Measurements from ENCODE around the gene CDK14.
"Not testable (repeated sequence)": the region's sequence is repeated elsewhere in the genome, so short reads cannot be mapped to it uniquely, and the experiment has no call there.

CDK14 gene

DNA sequence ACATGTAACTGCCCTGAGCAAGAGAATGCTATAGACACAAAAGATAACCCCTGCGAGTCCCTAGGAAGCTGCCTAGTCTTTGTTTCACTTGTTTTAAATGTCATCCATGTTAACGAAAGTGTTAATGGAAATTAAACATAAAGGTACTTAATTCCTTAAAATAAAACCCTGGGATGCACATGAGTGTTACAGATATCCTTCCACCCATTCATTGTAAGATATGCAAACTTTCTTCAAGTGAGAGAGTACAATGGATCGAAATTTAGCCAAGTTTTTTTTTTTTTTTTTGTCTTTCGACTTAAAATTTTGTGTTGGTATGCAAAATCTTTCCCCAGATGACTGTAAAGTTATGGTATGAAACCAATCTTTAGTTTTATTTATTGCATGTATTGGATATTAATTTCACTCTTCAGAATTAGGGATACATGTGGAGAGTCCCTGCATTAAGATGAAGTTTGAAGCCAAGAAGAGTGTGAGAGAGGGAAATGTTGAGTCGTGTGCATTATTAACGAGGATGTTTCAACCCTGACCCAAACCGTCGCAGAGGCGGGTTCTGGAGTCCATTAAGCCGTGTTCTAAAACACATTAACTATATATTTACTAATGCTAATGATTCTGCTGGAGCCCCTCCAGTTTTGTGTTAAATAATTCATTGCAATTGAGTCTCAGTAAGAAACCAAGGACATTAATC lies 1.6 kb downstream of the CDK14 start:
- FAIRE-seq: no peak

DNA sequence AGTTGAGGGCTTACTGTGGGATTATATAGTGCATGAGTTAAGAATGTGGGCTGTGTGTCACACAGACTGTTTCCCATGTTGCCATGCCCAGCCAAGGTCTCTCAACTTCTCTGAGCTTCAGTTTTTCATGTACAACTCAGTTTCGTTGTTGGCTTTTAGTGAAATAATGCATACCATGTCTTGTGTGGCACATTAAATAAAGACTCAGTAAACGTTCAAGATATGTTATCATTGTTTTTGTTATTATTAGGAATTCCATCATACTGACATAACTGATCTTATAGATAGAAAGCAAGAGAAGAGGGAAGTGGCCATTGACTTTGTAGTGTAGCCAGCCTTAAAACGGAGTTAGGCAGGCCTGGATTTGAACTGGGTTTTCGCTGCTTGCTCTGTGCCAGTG lies 2.9 kb downstream of the CDK14 start:
- FAIRE-seq: no peak

DNA sequence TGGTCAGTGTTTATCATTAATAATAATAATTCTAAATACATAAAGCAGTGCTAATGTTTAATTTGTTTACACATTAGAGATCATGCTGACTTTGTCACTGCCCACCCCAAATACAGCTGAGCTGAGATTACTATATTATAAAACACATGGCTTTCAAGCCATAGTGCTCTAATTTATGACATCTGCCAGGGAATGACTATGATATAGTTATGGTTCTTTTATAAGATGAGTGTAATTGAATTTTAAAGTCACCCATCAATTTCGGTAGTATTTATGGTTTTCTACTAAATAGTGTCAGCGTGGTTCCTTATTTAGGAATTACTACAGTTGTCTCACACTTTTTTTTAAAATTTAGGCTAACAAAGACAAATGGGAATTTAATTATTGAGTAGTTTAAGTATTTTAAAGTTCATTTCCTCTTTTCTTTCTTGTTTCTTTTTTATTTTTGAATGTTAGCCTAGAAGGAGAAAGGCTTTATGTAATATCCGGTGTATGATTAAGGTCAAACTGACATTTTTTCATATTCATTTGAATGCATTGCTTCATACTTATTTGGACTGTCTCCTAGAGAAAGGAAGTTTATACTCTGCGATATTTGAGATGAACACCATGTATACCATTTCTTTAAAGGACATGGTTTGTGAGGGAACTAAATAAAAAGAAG lies 3.9 kb downstream of the CDK14 start:
- FAIRE-seq: no peak

DNA sequence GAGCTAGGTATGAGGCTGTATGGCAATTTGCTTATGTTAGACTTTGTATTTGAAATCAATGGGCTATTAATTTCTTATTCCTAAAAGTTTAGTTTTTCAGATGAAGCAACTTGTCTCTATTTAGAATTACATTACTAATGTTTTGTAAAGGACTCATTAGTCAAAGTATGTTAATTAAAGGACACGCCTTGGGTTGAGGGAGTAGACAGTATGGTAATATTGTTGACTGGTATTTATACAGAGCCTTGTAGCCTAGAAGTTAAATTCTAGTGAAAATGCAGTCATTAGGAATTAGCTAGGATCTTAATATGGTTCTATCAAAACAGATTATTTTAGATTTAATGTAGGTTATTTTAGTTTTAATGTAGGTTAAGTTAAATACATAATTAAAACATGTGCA lies 6.2 kb downstream of the CDK14 start:
- no peak for FAIRE-seq

DNA sequence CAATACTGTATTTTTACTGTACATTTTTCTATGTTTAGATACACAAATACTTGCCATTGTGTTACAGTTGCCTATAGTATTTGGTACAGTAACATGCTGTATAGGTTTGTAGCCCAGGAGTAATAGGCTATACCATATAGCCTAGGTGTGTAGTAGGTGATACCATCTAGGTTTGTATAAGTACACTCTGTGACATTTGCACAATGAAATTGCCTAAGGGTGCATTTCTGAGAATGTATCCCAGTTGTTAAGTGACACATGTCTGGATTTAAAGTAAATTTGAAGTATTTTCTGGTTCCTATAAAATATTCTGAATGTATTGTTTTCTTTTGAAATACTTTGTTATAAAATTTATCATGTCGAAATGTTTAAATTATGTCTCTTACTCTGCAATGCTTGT lies 7.2 kb downstream of the CDK14 start:
- FAIRE-seq: no peak

DNA sequence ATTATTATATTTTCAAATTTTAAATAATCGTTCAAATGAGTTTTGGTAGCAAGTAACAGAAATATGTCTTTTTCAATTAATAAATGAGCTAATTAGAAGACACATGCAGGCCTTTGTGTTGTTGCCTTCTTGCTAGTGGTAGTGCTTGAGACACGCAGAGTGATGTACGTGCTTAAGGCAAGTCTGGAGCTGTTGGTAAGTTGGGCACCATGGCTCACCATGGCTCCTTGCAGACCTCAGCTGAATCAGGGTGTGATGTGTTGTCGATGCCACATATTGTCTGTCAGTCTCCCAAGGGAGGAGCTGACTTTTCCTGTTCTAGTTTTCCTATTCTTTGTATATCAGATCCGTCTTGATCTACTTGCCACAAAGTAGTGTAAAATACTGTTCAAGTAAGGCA lies 8.3 kb downstream of the CDK14 start:
- no peak for FAIRE-seq

DNA sequence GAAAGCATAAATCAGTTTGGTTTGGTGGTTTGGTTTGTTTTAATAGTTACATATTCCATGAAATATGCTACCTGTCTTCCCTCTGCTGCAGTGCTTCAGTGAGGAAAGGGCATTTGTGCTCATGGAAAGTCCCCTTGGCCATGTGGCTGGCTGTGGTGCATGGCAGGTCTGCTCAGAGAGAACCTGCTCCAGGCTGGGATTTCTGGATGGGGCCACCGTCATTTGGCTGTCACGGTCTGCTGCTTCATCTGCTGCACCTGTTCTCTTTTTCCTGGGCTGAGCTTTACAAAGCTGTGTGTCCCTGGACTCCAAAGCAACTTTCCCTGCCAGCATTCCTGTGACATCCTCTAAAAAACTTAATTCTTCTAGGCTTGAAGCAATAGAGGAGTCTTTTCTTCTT lies 8.9 kb downstream of the CDK14 start:
- no peak for FAIRE-seq

DNA sequence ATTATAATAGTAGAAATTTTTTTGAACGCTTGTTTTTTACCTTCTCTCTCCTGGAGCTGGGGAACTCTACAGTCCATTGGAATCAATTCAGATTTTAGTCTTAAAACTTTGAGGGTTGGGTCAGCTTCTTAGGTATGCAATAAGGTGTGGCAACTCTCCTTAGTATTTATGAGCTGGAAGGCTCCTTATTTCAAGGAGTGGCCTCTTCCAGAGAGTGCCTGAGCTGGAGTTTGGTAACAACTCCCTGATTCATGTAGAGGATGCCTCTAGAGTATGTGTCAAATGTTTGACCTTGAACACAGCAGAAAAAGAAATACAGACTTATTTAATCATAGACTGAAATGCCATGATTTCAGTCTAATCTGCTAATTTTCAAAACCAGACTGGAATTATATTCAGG lies 11.1 kb downstream of the CDK14 start:
- FAIRE-seq: no peak

DNA sequence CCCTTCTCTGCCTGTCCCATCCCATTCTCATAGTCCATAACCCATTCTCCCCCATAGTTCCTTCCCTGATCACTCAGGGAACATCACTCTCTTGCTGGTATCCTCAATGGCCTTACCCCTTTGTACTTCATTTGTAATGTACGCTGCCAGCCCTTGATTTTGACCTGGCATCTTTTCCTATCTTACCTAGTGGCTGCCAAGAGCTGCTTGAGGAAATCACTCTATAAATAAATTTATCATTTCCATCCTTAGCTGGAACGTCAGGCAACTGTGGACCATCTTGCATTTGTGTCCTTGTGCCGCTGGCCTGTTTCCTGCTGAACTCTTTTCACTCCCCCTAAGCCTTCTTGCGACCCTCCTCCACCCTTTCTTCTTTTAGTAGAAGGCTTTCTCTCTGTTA lies 14.0 kb downstream of the CDK14 start:
- no peak for FAIRE-seq

DNA sequence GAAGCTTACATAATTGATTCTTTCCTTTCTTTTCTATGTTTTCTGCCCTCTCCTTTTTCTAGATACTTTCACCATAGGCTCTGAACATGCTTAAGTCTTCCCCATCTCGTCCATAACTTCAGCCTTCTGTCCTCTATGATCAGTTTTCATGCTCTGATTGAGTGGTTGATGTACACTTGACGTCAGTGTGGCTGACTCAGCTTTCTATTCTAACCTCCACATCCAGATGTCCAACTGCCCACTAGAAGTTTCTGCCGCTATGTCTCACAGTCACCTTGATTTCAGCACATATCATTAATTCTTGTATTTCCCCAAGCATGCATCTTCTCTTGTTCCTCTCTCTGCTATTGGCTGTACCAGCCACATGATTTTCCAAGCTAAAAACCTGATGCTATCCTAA lies 15.0 kb downstream of the CDK14 start:
- FAIRE-seq: no peak

DNA sequence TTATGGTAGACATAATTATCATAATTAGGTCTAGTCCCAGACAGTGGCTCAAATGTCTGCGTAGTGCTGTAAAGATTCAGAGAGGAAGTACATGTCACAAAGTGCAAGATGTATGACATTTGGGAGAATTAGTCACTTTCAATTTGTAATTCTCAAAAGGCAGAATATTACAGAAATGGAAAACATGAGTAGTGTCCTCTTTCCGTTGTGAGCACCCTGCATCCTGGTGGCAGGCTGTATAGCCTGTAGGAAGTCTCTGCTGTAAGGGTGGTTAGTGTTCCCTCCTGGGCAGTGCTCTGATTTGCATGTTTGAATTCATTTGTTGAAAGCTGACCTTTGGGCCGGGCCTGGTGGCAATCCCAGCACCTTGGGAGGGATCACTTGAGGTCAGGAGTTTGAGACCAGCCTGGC lies 17.0 kb downstream of the CDK14 start:
- no peak for FAIRE-seq

DNA sequence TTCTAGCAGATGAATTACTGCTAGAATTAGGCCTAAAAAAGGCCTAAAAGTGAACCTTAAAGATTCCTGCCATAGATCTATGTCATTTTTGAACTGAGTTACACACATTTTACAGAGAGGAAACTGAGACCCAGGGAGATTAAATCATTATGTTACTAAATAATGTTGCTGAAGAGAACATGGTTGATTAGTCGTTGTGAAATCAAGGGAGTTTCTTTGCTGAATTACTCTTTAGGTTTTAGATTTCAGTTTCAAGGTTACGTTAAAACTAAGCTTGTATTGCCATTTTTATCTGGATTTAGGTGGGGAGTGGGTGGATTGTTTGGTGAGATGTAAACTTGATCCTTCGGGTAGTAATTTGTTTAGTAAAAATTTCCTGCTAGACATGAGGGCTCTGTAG lies 21.3 kb downstream of the CDK14 start:
- FAIRE-seq: no peak

DNA sequence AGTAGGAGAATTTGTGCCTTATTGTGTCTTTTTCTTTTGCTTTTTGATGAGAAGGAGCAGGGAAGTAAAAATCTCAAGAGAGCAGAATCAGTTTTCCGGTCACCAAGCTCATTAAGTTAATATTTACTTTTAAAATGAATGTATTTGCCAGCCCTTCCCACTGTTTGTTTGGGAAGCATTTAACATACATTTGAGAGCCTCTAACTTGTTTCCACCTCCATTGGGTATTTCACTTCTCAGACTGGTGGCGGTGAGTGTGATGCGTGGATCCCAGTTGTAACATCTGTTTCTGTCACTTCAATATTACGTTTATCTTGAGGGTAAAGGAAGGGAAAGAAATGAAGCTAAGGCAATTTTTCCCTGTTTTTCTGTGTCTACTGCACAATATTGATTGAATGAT lies 22.8 kb downstream of the CDK14 start:
- FAIRE-seq: no peak

DNA sequence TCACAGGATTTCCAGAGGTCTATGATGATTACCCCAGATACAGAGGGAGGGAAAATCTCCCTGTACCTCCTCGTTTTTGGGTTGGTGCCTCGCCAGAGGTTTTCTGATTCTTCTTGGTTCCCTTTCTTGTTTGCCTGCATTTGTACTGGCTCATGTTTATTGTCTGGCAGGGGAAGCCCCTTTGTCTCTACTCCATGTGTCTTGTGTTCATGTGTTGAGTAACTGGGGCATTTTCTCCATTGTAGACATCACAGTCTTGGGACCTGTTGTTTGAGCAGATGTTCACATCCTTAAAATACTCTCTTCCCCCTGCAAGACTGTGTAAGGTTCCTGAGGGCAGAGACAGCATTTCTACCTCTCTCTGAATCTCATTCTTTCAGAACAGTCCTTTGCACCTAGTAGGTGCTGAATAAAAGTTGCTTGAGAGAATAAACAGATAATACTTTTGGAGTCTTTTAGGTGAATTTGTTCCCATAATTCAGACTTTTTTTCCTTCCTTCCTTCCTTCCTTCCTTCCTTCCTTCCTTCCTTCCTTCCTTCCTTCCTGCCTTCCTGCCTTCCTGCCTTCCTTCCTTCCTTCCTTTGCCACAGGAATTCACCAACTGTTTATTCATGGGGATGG lies 25.1 kb downstream of the CDK14 start:
- no peak for FAIRE-seq

DNA sequence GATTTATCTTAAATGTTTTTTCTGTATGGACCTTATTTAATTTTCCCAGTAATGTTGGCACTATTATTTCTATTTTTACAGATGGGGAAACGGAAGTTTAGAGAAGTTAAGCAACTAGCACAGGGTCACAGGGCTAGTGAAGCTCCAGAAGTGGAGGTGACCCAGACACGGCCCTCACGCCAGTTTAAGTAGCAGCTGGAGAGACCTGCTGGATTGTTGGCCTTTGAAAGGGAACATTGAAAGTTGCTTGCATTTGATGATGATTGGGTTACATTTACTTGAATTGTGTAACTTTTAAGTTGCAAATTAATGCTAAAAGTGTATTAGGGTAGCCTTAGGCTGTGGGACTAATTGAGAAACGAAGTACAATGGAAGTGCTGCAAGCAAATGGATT lies 25.6 kb downstream of the CDK14 start:
- no peak for FAIRE-seq

DNA sequence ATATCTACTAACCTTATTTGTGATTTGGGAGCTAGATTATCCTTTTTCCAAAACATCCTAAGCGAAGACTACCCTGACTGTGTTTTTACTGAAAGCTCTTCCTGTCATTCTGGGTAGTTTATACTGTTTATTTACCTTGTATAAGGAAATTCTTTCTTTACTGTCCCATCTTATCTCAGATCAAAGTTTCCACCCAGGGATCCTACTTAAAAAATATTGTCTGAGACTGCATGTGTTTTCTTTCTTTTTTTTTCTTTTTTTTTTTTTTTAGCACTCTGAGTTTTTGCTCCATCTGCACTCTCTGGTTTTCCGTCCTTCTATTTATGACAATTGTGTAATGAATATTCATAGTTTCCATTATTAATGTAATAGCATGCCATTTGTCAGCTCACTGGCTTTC lies 26.5 kb downstream of the CDK14 start:
- FAIRE-seq: no peak

DNA sequence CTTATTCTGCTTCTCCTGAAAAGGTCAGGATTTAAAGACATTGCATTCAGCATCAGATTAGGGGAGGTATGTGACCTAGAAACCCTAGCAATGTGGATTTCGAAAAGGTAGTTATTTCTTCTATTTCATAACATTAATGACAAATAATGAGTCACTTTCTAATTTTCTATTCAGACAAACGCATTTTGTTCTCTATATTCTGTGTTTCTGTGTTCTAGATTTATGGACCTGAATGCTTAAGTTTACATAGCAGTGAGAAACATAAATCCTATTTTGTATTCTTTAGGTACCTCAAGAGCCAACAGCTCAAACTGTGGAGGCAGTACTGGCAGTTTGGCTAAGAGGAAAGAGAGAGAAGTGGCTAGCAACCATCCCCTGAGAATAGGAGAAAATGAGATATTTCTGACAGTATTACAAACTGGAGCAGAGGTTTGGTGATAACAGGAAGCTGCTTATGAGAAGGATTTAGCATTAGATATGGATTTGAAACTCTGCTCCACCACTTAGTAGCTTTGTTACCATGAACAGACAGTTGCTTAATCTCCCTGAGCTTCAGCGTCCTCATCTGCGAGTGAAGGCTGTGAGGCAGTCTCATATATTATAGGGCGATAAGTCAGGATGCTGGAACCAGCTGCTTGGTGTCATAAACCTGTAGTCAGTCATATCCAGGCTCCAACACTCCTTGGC lies 28.2 kb downstream of the CDK14 start:
- no peak for FAIRE-seq

DNA sequence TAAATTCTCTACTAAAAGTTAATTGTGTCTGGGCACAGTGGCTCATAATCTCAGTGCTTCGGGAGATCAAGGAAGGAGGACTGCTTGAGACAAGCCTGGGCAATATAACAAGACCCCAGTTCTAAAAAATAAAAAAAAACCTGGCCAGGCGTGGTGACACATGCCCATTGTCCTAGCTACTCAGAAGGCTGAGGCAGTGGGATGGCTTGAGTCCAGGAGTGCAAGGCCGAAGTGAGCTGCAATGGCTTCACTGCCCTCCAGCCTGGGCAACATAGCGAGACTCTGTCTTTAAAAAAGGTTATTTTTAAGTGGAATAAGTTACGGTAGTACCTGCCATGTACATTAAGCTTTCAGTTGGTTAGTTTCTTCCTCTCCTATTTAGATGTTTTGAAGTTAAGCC lies 28.9 kb downstream of the CDK14 start:
- FAIRE-seq: no peak

DNA sequence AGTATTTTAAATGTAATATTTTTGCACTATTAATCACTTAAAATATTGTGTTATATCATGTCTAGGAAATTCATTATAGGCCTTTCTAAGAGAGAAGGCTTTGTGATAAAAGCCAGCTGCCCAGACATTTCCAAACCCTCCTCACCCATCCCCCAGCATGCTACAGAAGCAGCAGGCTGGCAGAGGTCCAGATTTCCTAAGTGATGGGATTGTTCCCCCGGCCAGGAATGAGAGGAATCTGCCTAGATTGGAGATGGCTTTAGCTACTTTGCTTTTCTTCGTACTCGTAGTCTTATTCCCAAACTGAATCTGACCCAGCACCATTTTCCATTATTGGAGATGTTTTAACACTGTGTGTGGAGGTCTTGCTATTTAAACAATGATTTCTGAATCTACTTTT lies 29.4 kb downstream of the CDK14 start:
- FAIRE-seq: no peak

DNA sequence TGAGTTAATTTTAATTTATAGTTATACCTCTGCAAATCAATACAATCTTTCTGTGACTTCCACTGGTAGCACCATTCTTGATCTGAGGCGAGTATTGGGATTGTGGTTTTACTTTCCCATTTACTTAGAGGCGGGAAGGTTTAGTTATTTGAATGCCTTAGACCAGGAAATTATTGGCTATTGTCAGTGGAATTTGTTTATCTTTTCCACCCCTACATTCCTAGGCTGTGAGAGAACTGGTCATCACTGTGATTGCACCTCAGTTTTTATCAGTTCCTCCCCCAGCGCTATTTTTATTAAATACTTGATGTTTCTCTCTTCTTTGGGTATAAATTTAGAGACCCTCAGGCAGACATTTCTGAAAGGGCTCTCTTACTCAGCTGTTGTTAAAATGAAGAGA lies 29.9 kb downstream of the CDK14 start:
- no peak for FAIRE-seq

DNA sequence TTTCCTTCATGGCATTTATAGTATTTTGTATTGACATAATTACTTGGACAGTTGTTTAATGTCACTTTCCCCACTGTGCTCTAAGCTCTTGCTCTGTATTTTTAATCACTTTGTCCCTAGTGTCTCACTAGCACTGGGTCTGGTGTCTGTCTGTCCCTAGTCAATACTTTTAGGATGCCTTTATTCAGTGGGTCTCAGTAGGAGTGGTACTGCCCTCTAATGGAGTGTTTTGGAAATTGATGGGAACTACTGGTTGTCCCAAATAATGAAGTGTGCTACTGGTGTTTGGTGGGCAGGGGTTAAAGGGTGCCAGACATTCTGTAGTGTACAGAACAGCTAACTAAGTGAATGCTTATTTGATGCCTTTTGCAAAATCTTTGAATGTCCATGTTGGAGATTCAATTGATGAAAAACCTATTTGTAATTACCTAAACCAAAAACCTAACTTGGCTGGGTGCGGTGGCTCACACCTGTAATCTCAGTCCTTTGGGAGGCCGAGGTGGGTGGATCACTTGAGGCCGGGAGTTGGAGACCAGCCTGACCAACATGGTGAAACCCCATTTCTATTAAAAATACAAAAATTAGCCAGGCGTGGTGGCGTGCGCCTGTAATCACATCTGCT lies 33.3 kb downstream of the CDK14 start:
- no peak for FAIRE-seq

DNA sequence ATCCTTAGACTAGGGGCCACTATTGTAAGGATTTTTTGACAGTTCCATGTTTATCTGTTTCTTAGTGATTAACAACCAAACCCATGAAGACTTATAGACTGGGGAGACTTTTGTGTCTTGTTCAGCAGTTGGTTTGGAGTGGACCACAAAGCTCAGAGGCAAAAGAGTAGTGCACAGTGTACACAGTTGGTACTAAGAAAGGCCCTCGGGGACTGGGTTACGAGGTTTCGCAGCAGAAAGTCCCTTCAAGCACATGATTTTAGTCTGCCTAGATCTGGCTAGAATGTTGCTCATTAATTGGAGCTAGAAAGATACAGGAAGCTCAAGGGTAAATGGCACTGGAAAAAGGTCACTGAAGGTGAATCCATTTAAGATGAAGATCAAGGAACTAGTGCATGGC lies 35.4 kb downstream of the CDK14 start:
- no peak for FAIRE-seq

DNA sequence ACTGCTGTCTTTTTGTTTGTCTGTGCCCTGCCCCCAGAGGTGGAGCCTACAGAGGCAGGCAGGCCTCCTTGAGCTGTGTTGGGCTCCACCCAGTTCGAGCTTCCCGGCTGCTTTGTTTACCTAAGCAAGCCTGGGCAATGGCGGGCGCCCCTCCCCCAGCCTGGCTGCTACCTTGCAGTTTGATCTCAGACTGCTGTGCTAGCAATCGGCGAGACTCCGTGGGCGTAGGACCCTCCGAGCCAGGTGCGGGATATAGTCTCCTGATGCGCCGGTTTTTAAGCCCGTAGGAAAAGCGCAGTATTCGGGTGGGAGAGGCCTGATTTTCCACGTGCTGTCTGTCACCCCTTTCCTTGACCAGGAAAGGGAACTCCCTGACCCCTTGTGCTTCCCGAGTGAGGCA lies 43.6 kb downstream of the CDK14 start:
- not testable (repeated sequence) for FAIRE-seq
